SK-N-SH (cell line): ENCODE results near the gene UPF3A. TPM values are rescaled to one million over a fixed set of nuclear protein-coding genes. Genes with fewer than 3 reads are reported as not detected.
A peak's percentile ranks its signal among the peaks of the same experiment; 100 is the strongest.

Experiments
- CTCF ChIA-PET: fragments of 300-600, 350-600 bp; formaldehyde crosslinking; extraction: SDS; loops from one replicate; lab custom pipeline; 2021; lab: Yijun Ruan, JAX
- POLR2A ChIA-PET: fragments of 350-600 bp; sonication (Branson Sonifier 250); formaldehyde crosslinking; extraction: SDS; loops from one replicate; lab custom pipeline; 2020; ENCODE audit warnings: antibody characterized with exemption, inconsistent platforms; lab: Yijun Ruan, JAX
- DNase-seq: peaks from one replicate; pipeline ENCODE4 v3.0.0; 2012
- H2AFZ ChIP-seq: fragments of 200-600 bp; sonication (generic); 2 replicates; pipeline ENCODE4 v1.8.1; 2016; ENCODE audit warnings: antibody characterized with exemption, mild to moderate bottlenecking, low read depth
- H3F3A ChIP-seq: fragments of 200-600 bp; sonication (generic); replicated peaks from 2 replicates; pipeline ENCODE3; 2016; ENCODE audit warnings: antibody characterized with exemption, mild to moderate bottlenecking; ENCODE audit not compliant: insufficient read depth
- H3K27ac ChIP-seq, 2 experiments: fragments of 200-500 bp in 1 of 2; fragments of 200-600 bp in 1 of 2; sonication (Bioruptor generic) in 1 of 2; sonication (generic), shearing (Covaris generic) in 1 of 2; 2 replicates each; pipeline versions ENCODE4 v1.5.1 to v1.6.1; 2014 to 2016; ENCODE audit warnings: low read depth in 2 of 2, inconsistent platforms in 1 of 2, low read length in 1 of 2, mild to moderate bottlenecking in 1 of 2, mixed read lengths in 1 of 2
- H3K27me3 ChIP-seq: fragments of 200-600 bp; sonication (generic), shearing (Covaris generic); 2 replicates; pipeline ENCODE4 v1.6.1; 2016; ENCODE audit warnings: mixed run types; ENCODE audit not compliant: insufficient read depth
- H3K36me3 ChIP-seq, 2 experiments: fragments of 200-500 bp in 1 of 2; fragments of 200-600 bp in 1 of 2; sonication (Bioruptor generic) in 1 of 2; sonication (generic) in 1 of 2; replicated peaks in 1 of 2; 2 replicates each; pipeline versions ENCODE3 to v1.5.1; 2014 to 2016; ENCODE audit warnings: low read length in 1 of 2, mild to moderate bottlenecking in 1 of 2; ENCODE audit not compliant: insufficient read depth in 2 of 2, control insufficient read depth in 1 of 2
- H3K4me1 ChIP-seq, 2 experiments: fragments of 200-500 bp in 1 of 2; fragments of 200-600 bp in 1 of 2; sonication (Bioruptor generic) in 1 of 2; sonication (generic), shearing (Covaris generic) in 1 of 2; 2 replicates each; pipeline versions ENCODE4 v1.5.1 to v1.6.1; 2014 to 2016; ENCODE audit warnings: low read depth in 1 of 2, low read length in 1 of 2, mixed run types in 1 of 2; ENCODE audit not compliant: insufficient read depth in 2 of 2, control insufficient read depth in 1 of 2
- H3K4me2 ChIP-seq: fragments of 200-600 bp; sonication (generic), shearing (Covaris generic); 2 replicates; pipeline ENCODE4 v1.6.1; 2017; ENCODE audit warnings: mixed run types
- H3K4me3 ChIP-seq, 2 experiments: fragments of 200-500 bp in 1 of 2; fragments of 200-600 bp in 1 of 2; sonication (Bioruptor generic) in 1 of 2; sonication (generic), shearing (Covaris generic) in 1 of 2; 2 replicates each; pipeline versions ENCODE4 v1.5.1 to v1.8.1; 2014 to 2016; ENCODE audit warnings: low read depth in 2 of 2, inconsistent platforms in 1 of 2, low read length in 1 of 2, mild to moderate bottlenecking in 1 of 2, mixed read lengths in 1 of 2, moderate library complexity in 1 of 2
- H3K79me2 ChIP-seq: fragments of 200-600 bp; sonication (generic); 2 replicates; pipeline ENCODE4 v1.8.1; 2017; ENCODE audit warnings: mild to moderate bottlenecking; ENCODE audit not compliant: insufficient read depth
- H3K9ac ChIP-seq: fragments of 200-600 bp; sonication (generic); 2 replicates; pipeline ENCODE4 v1.6.1; 2017; ENCODE audit warnings: mixed run types
- H3K9me2 ChIP-seq: fragments of 200-600 bp; sonication (generic); 2 replicates; pipeline ENCODE4 v1.6.1; 2017; ENCODE audit warnings: mixed run types
- H3K9me3 ChIP-seq: fragments of 200-600 bp; sonication (generic); 2 replicates; pipeline ENCODE4 v1.6.1; 2017; ENCODE audit warnings: mixed run types, mild to moderate bottlenecking, moderate library complexity
- H4K20me1 ChIP-seq: fragments of 200-600 bp; sonication (generic); 2 replicates; pipeline ENCODE4 v1.6.1; 2017; ENCODE audit warnings: mild to moderate bottlenecking, mixed run types; ENCODE audit not compliant: insufficient read depth
- EP300 ChIP-seq, 2 experiments: IDR thresholded peaks; 2 replicates each; pipeline versions ENCODE4 v1.4.0 to v1.6.1; 2012; ENCODE audit warnings: borderline replicate concordance in 1 of 2, low read depth in 1 of 2, low read length in 1 of 2
- EZH2phosphoT487 ChIP-seq: fragments of 200-600 bp; sonication (generic); IDR thresholded peaks from 2 replicates; pipeline ENCODE4 v1.6.1; 2017; ENCODE audit warnings: low read depth, mixed run types, mild to moderate bottlenecking, antibody characterized with exemption, moderate library complexity, borderline replicate concordance
- FOXM1 ChIP-seq: IDR thresholded peaks from 2 replicates; pipeline ENCODE4 v1.4.0; 2012; ENCODE audit warnings: low read depth, mild to moderate bottlenecking
- IRF3 ChIP-seq: fragments of 150-350 bp; IDR thresholded peaks from 2 replicates; pipeline ENCODE4 v1.6.1; 2016; ENCODE audit warnings: mild to moderate bottlenecking, low read depth, low read length
- MAX ChIP-seq: IDR thresholded peaks from 2 replicates; pipeline ENCODE4 v1.4.0; 2012; ENCODE audit warnings: low read depth
- MXI1 ChIP-seq: IDR thresholded peaks from 2 replicates; pipeline ENCODE4 v1.6.1; 2012; ENCODE audit warnings: mild to moderate bottlenecking, low read depth, low read length, improper control_type of control experiment
- NRF1 ChIP-seq: IDR thresholded peaks from 2 replicates; pipeline ENCODE4 v1.6.1; 2012; ENCODE audit warnings: low read depth, mild to moderate bottlenecking, low read length
- PBX3 ChIP-seq: IDR thresholded peaks from 2 replicates; pipeline ENCODE4; 2012
- POLR2AphosphoS5 ChIP-seq: IDR thresholded peaks from 2 replicates; pipeline ENCODE4 v1.6.1; 2012; ENCODE audit warnings: low read depth, low read length
- REST ChIP-seq: IDR thresholded peaks from 2 replicates; pipeline ENCODE4 v1.6.1; 2012; ENCODE audit warnings: mild to moderate bottlenecking, low read depth, low read length, moderate library complexity
- SMC3 ChIP-seq: IDR thresholded peaks from 2 replicates; pipeline ENCODE4 v1.6.1; 2012; ENCODE audit warnings: low read depth, low read length, improper control_type of control experiment
- USF1 ChIP-seq: IDR thresholded peaks from 2 replicates; pipeline ENCODE4 v1.4.0; 2012; ENCODE audit warnings: low read depth, borderline replicate concordance
- USF2 ChIP-seq: fragments of 150-350 bp; IDR thresholded peaks from 2 replicates; pipeline ENCODE4 v1.6.1; 2017; ENCODE audit warnings: antibody characterized with exemption, low read length, low read depth, borderline replicate concordance
- ZBTB33 ChIP-seq: IDR thresholded peaks from 2 replicates; pipeline ENCODE4 v1.4.0; 2012; ENCODE audit warnings: low read depth, borderline replicate concordance
- WGBS: methylation state at CpG from one replicate; pipeline ENCODE4 v1.1.6; 2017; ENCODE audit warnings: low lambda C conversion rate; 5-methylcytosine and 5-hydroxymethylcytosine counted together
- polyA plus RNA-seq, 3 experiments: library from polyadenylated mRNA; depleted of rRNA; stranded (reverse); fragments of >200 nt; gene quantifications; 2 replicates each; pipeline ENCODE4 v1.2.3, GENCODE V29; 2012

Gene UPF3A
- polyA plus RNA-seq, 1 of the 3 experiments (the other 2 are of a cell fraction): 63.2 TPM

- no peak for DNase-seq
- Histone ChIP-seq H3K9me3 (no peaks in the 10 kb centered on the region), H4K20me1 (no peaks in the 10 kb centered on the region), H3K4me2 (no peak overlapping the region), H3K27ac (peak overlapping the region in 1 of 2 experiments; percentile 3; a peak in 1 of 4 replicates), H3K36me3 (peaks cover 90 to 95% of the 10 kb centered on the region in 2 experiments), H3K27me3 (no peaks in the 10 kb centered on the region), H3K4me1 (peaks cover 0 to 4% of the 10 kb centered on the region in 2 experiments; a peak in 1 of 4 replicates), H3K9ac (no peak overlapping the region), H3K79me2 (peaks cover 28% of the 10 kb centered on the region), H3K9me2 (no peaks in the 10 kb centered on the region), H3F3A (peaks cover 4% of the 10 kb centered on the region), H2AFZ (no peak overlapping the region), H3K4me3 (no peak overlapping the region)
- ChIA-PET POLR2A (no interaction called here), CTCF (interaction anchor here (1.1 kb wide), 1 partner anchor 572 kb away, joined by 3 read pairs; no protein-coding TSS in a partner anchor)
- 84% methylated on average over 6 of the region's 6 CpGs for WGBS
- TF ChIP-seq EZH2phosphoT487 (no peak), REST (no peak), USF1 (no peak), MAX (no peak), IRF3 (no peak), FOXM1 (no peak)
Measured at GRCh38 chr13:114241918-114242317, 39.5 kb upstream of the UPF3A start.

GRCh38 chr13:114243971-114244370 lies 37.4 kb upstream of the UPF3A start:
- peaks cover 0 to 4% of the 10 kb centered on the region in 2 experiments; a peak in 1 of 4 replicates for H3K4me1 ChIP-seq
- H3K79me2 ChIP-seq: peaks cover 20% of the 10 kb centered on the region; the same call in 1 of the 2 replicates
- H3K9ac ChIP-seq: no peak overlapping the region
- POLR2A ChIA-PET: no interaction called here
- no peaks in the 10 kb centered on the region for H3K27me3 ChIP-seq
- 98% methylated on average over 3 of the region's 3 CpGs for whole genome bisulfite sequencing
- peaks cover 92 to 96% of the 10 kb centered on the region in 2 experiments for H3K36me3 ChIP-seq
- H2AFZ ChIP-seq: no peak overlapping the region
- H4K20me1 ChIP-seq: no peaks in the 10 kb centered on the region
- H3F3A ChIP-seq: peaks cover 4% of the 10 kb centered on the region
- H3K4me3 ChIP-seq: no peak overlapping the region
- no peak for DNase-seq
- CTCF ChIA-PET: no interaction called here
- H3K4me2 ChIP-seq: no peak overlapping the region
- no peaks in the 10 kb centered on the region for H3K9me2 ChIP-seq
- no peak overlapping the region for H3K27ac ChIP-seq
- H3K9me3 ChIP-seq: no peaks in the 10 kb centered on the region
- TF ChIP-seq MXI1 (no peak), FOXM1 (no peak), SMC3 (no peak), ZBTB33 (no peak), POLR2AphosphoS5 (no peak), NRF1 (no peak), USF2 (no peak), EP300 (IDR thresholded peaks at IDR 0.05; ENCODE audit: borderline replicate concordance in 1 of 2, low read depth in 1 of 2, low read length in 1 of 2) (no peak), IRF3 (no peak), PBX3 (no peak)
